ENCODE data around the gene C3.
"Not testable (repeated sequence)": the region's sequence is repeated elsewhere in the genome, so short reads cannot be mapped to it uniquely, and the experiment has no call there.

Gene C3

DNA sequence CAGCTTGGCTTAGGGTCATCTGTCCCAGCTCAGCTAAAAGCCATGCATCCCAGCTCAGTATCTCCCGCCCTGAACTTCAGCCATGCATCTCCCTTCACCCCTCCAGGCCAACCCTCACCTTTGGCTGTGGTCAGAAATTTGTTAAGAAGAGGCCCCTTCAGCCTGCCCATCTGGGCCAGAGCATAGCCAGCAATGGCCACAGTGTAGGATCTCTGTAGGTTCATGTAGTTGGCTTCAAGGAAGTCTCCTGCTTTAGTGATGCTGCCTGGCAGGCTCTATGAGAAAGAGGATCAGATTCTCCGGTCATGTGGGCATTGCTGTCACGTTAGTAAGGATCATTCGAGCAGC is 33.8 kb downstream of the C3 start:
- FAIRE-seq: no peak

DNA sequence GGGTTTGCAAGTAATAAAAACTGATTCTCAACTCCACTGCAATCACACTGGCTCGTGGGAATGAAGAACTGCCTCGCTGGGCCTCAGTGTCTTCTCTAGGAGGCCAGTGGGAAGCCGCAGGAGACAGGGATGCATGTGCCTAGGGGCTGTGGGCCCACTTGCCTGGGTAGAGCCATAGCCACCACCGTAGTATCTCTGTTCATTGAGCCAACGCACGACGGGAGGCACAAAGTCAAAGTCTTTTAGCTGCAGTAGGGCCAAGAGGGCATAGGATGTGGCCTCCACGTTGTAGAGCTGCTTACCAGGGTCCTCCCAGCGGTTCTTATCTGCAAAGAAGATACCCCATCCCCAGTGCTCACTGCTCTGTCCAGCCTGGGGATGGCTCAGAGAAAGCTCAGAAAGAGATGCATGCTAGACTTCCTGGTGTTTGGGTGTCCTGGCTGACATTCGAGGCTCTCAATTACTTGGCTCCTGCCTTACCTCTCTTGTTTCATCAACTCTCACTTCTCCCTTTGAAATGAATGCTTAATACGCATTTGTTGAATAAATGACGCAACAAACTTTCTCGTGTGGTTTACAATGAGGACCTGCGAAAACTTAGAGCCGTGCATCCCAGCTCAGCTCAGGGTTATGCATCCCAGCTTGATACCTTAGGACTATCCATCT is 34.4 kb downstream of the C3 start:
- FAIRE-seq: no peak

DNA sequence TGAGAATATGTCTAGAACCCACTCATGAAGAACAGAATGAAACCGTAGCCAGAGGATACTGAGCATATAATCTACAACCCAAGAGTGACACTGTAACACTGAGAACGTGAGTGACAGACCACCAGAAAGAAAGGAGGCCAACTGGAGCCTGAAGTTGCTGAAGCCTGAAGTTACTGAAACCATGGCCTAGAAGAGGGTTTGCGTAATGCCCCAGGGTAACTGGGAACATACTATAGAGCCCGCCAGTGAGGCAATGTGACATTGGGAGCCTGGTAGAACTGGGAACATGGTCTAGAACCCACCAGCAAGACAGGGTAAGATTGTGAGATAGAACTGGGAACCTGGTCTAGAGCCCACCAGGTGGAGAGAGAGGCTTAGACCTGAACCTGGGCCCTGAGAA is 35.0 kb downstream of the C3 start:
- FAIRE-seq: no peak

DNA sequence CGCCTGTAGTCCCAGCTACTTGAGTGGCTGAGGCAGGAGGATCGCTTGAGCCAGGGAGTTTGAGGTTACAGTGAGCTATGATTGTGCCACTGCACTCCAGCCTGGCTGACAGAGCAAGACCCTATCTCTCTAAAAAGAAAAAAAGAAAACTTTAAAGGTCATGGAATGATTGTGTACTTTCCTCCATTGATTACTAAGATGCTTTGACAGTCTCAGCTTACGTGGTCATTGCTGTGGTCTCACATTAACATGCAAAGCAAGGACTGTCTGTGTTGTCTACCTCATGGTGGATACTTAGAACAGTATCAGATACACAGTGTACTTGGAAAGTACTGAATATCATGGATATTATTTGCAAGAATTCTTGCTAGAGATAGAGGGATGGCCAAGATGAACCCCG is 36.5 kb downstream of the C3 start:
- no peak for FAIRE-seq

DNA sequence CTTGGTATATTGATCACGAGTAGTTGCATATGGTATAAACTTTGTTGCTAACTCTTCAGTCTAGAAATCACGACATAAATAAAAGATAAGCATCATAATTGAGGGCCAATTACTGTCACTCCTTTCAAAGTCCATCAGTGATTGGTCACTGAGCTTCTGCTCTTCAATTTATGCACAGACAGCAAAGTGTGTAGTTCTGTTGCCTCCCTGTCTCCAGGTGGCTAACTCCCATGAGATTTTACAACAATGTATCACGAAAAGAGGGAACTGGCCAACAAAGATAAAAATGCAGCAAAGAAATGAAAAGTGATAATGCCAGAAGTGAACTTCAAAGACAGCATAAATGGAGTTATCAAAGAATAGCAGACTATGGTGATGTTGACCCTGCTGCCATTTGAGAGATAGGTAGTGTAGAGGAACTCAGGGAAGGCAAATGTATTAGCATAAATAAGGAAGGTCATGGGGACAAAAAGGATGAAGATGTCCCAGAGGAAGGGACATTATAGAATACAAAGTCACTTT is 37.8 kb downstream of the C3 start:
- FAIRE-seq: no peak

DNA sequence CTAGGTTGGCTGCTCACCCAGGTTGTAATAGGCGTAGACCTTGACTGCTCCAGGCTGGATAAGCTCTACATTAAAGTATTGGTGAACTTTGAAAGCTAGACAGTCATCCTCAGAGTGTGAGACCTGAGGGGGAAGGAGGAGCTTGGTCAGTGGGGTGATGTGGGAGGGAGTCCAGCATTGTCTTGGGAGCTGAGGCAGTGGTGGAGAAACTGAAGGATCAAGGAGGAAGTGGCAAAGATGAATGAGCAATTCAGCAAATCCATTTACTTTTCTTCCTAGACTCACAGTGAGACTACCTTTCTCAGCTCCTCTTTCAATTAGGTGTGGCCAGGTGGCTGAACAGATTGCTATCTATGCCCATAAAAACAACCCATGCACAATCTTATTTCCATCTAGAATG is 40.3 kb downstream of the C3 start:
- no peak for FAIRE-seq

DNA sequence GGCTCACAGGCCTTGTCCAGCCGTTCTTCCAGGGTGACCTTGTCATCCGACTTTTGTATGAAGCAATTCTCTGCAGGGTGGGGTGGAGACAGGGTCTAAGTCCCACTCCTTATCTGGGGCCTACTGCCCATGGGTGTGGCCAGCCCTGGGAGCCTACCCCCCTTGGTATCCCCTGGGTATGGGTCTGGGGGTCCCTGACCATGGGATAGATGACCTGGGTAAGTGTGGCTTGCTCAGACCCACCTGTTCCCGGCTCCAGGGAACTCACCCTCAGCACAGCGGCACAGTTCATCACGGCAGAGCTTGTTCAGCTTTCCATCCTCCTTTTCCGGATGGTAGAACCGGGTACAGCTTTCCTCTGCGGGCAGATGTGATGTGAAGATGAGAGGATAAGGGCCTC is 41.3 kb downstream of the C3 start:
- FAIRE-seq: no peak

DNA sequence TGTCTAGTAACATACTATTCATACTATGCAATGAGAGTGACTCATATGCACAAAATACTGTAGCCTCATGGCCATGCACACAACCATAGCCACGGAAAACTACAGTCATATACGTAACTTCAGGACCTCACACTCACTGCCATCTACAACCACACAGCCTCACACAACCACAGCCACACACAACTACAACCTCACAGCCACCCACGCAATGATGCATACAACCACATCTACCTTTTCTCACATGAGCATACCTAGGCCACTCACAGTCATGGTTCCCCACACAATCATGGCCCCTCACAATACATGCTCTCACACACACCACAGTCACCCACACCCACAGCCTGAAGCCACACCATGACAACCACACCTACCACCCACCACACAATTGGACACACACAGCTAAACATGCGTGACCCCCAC is 41.8 kb downstream of the C3 start:
- FAIRE-seq: no peak

DNA sequence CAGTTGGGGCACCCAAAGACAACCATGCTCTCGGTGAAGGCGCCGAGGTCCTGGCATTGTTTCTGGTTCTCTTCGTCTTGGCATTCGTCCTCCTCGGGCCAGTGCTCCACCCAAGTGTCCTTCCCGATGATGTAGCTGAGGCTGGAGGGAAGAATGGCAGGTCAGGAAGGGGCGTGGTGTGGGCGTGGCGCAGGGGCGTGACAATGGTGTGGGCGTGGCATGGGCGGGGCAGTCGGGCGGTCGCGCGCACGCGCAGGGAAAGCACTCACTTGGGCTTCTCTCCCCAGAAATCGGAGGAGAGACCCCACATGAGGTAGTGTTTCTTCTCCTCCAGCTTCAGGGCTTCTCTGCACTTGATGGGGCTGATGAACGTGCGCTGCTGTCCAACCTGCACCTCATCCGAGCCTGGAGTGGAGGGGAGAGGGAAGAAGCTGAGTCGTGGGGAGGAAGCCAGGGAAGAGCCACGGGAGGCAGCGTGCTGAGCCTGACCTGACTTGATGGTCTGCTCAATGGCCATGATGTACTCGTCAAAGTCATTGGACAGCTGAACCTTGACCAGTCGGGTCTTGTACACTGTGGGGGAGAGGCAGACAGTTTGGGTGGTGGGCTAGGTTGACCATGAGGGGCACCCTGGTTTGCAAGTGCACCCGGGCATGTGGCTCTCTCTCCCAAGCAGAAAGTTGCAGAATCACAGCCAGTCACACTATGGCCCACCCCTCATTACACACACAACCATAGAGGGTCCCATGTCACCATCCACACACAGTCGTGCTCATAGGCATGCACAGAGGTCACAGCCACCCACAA is 42.4 kb downstream of the C3 start:
- FAIRE-seq: no peak

DNA sequence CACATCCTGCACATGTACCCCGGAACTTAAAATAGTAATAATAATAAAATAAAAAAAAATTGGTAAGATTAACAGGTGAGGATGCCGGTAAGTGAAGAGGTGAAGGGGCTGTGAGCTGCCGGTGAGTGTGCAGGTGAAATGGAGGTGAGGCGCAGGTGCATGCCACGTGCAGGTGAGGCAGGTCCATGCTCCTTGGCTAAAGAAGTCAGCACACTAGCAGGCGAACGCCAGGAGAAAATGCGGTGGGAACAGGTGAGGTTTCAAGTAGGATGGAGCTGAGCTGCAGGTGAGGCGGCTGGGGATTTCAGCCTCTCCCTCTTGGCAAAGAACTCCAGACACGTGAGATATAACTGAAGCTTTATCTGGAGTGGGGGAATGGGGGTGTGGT is 43.0 kb downstream of the C3 start:
- no peak for FAIRE-seq

DNA sequence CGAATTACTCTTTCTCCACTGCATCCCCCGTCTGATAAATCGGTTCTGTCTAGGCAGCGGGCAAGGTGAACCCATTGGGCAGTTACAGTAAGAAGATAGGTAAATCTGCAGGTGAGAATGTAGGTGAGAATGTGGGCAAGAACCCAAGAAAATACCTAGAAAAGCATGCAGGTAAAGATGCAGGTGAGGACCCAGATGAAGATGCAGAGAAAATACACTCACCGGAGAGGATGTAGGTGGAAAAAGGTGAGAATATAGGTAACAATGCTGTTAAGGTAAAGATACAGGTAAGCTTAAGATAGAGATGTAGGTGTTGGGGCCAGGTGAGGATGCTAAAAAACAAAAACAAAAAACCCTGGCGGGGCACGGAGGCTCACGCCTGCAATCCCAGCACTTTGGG is 44.2 kb downstream of the C3 start:
- FAIRE-seq: no peak

DNA sequence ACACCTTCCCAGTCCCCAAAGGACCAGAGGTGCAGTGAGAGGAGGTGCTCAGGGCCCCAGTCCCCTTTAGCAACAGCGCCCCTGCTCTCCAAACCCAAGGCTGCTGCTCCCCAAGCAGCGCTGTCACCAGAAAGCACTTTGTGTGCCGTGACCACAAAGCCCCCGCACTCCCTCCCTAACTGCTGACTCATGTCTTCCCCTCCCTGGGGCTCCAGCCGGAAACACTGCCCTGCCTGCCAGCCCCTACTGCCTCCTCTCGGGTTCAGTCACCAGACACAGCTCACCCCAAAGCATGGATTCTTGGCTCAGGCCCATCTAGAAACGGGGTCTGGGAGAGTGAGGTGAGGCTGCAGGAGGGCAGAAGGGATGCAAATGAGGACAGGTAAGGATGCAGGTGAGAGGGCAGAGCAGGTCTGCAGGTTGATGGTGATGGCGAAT is 45.6 kb downstream of the C3 start:
- no peak for FAIRE-seq

DNA sequence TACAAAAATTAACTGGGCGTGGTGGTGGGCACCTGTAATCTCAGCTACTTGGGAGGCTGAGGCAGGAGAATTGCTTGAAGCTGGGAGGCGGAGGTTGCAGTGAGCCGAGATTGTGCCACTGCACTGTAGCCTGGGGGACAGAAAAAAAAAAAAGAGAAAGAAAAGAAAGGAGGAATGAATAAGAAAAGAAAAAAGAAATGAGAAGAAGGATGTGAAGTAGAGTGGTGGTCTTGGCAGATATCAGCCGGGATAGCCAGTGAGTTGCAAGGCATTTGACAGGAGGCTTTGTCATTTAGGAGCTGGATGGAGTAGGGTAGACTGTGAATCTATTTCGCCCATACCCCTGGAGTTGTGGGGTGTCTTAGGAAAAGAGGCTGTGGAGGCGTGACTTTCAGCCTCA is 46.0 kb downstream of the C3 start:
- FAIRE-seq: not testable (repeated sequence)

DNA sequence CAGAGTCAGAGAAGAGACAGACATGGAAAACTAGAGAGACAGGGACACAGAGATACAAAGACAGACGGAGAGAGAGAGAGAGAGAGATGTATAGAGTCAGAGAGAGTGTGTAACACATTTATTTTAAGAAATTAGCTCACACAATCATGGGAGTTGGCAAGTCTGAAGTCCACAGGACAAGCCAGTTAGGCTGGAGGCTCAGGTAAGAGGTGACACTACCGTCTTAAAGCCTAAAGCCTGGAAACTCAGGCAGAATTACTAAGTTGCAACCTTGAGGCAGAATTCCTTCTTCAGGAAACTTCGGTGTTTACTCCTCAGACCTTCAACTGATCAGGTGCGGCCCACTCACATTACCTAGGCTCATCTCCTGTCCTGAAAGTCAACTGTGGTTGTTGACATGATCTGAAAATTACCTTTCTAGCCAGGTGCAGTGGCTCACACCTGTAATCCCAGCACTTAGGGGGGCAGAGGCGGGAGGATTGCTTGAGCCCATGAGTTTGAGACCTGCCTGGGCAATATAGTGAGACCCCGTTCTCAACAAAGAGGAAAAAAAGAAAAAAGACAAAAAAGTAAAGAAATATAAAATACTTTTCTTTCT is 47.7 kb downstream of the C3 start:
- FAIRE-seq: no peak

DNA sequence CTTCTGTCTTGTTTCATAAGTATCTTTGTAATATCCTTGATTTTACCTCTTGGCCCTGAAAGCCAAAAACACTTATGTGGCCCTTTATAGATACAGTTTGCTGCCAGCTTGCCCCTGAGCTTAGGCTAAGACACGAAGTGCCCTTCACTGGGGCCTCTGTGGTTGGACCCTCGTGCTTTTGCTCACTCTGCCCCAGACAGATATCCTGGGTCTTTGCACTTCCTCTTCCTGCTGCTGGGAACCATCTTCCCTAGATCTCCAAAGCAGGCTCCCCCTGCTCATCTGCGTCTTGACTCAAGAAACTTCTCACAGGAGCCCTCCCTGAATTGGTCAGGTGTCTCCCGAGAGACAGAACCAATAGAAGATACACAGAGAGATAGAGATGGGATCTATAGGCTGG is 48.5 kb downstream of the C3 start:
- FAIRE-seq: no peak

DNA sequence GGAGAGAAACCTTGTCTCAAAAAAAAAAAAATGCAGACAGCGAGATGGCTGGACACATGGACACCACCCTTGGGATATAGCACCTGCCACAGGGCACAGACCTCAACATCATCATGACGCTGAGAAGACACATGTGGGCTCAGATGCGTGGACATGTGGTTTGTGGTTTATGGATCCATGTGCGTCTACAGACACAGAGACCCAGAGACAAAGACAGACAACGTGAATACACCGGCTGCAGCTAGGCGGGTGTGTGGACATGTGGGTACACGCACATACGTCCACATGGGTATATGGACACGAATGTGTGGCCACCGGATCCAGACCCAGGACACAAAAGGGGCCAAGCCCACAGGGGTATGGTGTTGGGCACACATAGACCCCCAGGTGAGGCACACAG is 51.8 kb downstream of the C3 start:
- no peak for FAIRE-seq

DNA sequence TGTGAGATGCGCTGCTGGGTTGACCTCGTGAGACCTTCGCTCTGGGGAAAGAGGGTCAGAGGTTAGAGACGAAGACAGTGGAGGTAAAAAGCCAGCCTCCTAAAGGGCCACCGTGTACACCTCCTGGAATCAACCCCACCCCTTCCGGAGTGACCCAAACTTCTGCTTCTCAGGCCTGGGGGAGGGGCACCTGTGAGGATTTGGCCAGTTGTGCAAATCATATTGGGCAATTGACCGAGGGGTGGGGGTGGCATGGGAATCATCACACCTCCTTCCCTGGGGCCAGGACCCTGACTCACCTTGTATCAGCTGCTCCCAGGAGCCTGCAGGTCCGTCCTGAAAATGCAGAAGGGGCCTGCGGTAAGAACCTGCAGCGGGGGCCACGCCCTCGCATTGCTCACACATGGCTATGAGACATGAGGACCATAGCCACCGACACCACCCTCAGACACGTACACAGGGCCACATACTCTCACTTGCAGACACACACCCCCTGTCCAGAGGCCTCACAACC is 53.3 kb downstream of the C3 start:
- FAIRE-seq: no peak

DNA sequence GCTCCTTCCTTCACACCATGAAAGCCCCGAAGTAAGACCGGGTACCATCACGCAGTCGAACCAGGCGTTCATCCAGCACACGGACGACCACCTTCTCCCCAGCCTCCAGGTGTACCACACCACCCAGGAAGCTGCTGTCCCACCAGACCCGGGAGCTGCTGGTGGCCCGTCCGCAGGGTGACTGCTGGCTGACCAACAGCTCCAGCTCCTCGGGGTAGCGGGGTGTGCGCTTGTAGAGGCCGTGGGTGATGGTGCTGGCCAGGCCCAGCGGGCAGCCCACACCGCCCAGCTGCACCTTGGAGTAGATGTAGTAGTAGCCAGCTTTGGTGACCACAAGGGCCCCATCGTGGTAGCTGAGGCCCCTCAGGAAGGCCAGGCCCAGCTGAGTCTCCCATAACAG is 55.5 kb downstream of the C3 start:
- FAIRE-seq: no peak

DNA sequence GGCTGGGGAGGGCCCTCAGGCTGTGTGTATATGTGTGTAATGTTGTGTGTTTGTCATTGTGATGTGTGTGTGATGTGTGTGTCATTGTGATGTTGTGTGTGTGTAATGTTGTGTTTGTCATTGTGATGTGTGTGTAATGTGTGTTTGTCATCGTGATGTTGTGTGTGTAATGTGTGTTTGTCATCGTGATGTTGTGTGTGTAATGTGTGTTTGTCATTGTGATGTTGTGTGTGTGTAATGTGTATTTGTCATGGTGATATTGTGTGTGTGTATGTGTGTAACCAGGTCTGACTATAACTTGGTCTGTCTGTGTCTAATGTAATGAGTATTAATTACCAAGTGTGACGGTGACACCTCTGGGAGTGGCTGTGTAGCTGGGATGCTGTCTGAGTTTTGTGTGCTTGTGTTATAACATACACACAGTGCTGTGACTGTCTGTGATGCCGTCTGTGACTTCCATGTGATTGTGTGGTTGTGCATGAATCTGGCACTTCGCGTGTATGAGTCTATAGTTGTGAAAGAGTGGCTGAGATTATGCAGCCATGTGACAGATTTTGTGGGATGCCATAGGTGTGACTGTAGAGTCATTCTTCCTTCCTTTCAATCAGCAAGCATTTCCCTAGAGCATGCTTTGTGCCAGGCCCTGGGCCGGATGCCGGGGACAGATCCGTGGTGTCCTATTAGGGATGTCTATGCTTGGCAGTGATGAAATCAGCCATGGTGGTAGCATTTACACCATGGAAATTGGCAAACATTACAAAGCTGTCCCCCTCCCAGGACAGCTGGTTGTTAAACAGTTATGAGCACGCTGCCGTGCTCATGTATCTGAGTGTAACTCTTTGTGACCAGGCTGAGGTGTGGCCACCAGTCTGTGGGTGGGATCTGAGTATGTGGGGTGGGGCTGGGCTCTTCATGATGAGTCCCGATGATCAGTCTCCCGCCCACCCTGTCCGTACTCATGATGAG is 56.9 kb downstream of the C3 start:
- FAIRE-seq: no peak

DNA sequence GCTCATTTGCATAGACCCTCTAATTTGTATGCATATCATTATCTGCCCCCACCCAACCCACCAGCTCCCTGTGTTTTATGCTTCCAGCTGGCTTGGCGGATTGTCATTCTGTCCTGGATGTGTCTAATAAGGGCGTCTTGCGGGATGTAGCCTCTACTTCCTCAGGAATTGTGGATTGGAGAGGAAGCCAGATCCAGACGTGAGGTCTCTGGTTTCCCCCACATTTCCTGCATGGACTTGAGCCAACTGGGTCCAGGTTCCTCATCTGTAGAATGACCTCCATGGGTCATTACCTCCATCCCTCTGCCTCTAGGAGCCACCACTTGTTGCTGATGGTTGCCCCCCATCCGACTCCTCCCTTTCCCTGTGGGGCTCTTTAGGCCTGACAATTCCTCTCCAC is 57.7 kb downstream of the C3 start:
- FAIRE-seq: no peak

DNA sequence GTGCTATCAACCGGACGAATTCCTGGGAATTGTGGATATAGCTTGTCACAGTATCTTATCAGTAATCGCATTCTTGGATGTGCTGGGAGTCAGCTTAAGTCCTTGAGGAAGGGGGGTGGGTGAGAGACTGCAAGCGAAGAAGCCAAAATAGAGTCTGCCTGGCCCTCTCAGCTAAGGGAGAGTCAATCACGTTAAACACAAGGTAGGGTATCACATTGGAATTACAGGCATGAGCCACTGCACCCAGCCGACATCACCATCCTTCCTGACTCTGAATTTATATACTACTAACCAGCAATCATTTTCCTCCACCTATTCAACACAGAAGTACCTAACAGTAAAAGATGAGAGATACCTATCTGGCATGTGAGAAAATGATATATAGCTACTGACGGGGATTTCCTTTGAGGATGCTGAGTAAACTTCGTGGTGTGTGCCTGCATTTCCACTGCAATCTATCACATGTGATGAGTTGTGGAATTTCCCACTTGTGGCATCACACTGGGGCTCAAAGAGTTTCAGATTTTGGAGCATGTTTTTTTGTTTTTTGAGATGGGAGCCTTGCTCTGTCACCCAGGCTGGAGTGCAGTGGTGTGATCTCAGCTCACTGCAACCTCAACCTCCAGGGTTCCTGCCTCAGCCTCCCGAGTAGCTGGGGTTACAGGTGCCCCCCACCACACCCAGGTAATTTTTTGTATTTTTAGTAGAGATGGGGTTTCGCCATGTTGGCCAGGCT is 58.8 kb downstream of the C3 start:
- not testable (repeated sequence) for FAIRE-seq

DNA sequence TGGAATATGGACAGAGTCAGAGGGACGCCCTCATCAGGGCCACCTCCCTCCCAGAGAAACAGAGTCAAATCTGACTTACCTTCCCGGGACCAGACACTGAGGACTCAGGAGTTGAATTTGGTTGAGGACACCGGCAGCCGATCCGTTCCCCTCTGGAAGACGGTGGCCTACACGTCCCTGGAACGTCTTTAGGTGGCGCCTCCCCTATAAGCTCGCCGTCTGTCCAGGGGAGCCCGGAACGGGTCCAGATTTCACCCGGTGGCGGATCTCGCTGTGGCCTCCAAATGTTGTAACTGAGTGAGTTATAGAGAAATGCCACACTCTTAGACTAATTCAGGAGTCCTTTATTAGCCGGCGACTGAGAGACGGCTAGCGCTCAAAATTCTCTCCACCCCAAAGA is 59.5 kb downstream of the C3 start:
- FAIRE-seq: no peak
